Osteoblast (primary cell): ENCODE data around the gene SBF1. TPM values are rescaled to one million over a fixed set of nuclear protein-coding genes. Genes with fewer than 3 reads are reported as not detected.
"Not testable (repeated sequence)": the region's sequence is repeated elsewhere in the genome, so short reads cannot be mapped to it uniquely, and the experiment has no call there.

Source experiments
- DNase-seq: peaks from one replicate; pipeline ENCODE4 v3.0.0; 2011; ENCODE audit warnings: low spot score, mixed read lengths; ENCODE audit not compliant: insufficient read length; ENCODE audit errors: missing footprints
- H2AFZ ChIP-seq: 2 replicates; pipeline ENCODE4 v1.6.0; 2011; ENCODE audit warnings: mild to moderate bottlenecking, low read length
- H3K27ac ChIP-seq: 2 replicates; pipeline ENCODE4 v1.5.1; 2011; ENCODE audit warnings: mild to moderate bottlenecking, low read depth, low read length, moderate library complexity
- H3K27me3 ChIP-seq: 2 replicates; pipeline ENCODE4 v1.6.0; 2012; ENCODE audit warnings: mild to moderate bottlenecking, control low read depth, inconsistent platforms, low read length, moderate library complexity; ENCODE audit not compliant: insufficient read depth
- H3K36me3 ChIP-seq: 2 replicates; pipeline ENCODE4 v1.5.1; 2011; ENCODE audit warnings: mild to moderate bottlenecking, low read length, control low read depth, moderate library complexity; ENCODE audit not compliant: insufficient read depth
- H3K4me1 ChIP-seq: 2 replicates; pipeline ENCODE4 v1.5.1; 2011; ENCODE audit warnings: mild to moderate bottlenecking, low read length, control low read depth, moderate library complexity; ENCODE audit not compliant: insufficient read depth
- H3K4me2 ChIP-seq: 2 replicates; pipeline ENCODE4 v1.6.0; 2011; ENCODE audit warnings: mild to moderate bottlenecking, low read length; ENCODE audit not compliant: insufficient read depth
- H3K4me3 ChIP-seq: fragments of 200-600 bp; sonication (generic); 3 replicates; pipeline ENCODE4 v1.5.1; 2012; ENCODE audit warnings: mild to moderate bottlenecking, low read length, inconsistent platforms; ENCODE audit not compliant: insufficient read depth
- H3K79me2 ChIP-seq: 2 replicates; pipeline ENCODE4 v1.6.0; 2012; ENCODE audit warnings: mild to moderate bottlenecking, low read length, control low read depth, inconsistent platforms; ENCODE audit not compliant: insufficient read depth
- H3K9me3 ChIP-seq: 2 replicates; pipeline ENCODE4 v1.5.1; 2011; ENCODE audit warnings: low read depth, low read length, control low read depth
- H4K20me1 ChIP-seq: 2 replicates; pipeline ENCODE4 v1.6.0; 2012; ENCODE audit warnings: mild to moderate bottlenecking, low read length, control low read depth; ENCODE audit not compliant: insufficient read depth
- total RNA-seq: library from RNA; depleted of rRNA; stranded (reverse); fragments of >200 nt; gene quantifications from 2 replicates; pipeline ENCODE4 v1.2.3, GENCODE V29; 2012
- TF ChIP-seq, protein P1 (sequence below): IDR thresholded peaks from 2 replicates; pipeline ENCODE4 v1.5.1; 2011; ENCODE audit warnings: mild to moderate bottlenecking, low read depth, low read length, moderate library complexity; ENCODE audit errors: extremely low read depth

The SBF1 gene
- total RNA-seq, 1 donor = 93.0 TPM

DNA sequence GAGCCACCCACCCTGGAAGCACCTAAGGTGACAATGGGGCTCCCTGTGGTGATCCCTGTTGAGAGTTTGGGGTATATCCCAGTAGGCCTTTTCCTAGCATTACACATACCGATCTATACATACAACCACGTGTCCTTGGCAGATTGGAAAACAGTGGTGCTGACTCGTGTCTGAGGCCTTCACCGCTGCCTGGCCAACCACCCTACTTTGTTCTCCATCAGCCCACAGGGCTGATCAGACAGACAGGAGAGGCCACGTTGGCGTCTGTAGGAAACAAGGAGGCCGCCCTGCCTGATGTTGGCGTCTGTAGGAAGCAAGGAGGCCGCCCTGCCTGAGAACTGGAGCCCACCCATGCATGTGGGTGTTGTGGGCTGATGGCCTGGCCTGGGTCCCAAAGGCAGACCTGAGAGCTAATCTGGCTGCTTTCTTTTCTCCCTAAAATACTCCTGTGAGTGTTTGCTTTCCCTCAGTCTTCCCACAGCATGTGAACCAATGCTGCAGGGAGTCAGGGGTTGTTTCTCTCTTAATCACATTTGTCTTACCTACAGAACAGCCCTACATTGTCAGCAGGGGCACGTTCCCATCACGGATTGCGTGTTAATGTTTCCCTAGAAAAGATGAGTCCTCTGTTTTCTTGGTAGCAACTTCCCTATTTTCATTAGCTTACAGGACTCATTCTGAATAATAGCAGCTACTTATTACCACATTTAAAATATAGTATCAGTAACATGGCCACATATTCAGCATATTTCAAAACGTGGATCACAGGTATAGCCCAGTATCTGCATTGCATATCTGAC, 57.2 kb downstream of the SBF1 start:
- Histone ChIP-seq H3K79me2 (no peaks in the 10 kb centered on the region), H3K36me3 (peaks cover 78% of the 10 kb centered on the region), H3K4me3 (no peak overlapping the region), H3K27ac (no peak overlapping the region), H2AFZ (no peak overlapping the region), H3K4me1 (no peaks in the 10 kb centered on the region), H4K20me1 (peaks cover 3% of the 10 kb centered on the region), H3K4me2 (no peak overlapping the region), H3K9me3 (no peaks in the 10 kb centered on the region), H3K27me3 (no peaks in the 10 kb centered on the region)
- peak; percentile 67 for DNase-seq
- TF ChIP-seq, protein P1, sequence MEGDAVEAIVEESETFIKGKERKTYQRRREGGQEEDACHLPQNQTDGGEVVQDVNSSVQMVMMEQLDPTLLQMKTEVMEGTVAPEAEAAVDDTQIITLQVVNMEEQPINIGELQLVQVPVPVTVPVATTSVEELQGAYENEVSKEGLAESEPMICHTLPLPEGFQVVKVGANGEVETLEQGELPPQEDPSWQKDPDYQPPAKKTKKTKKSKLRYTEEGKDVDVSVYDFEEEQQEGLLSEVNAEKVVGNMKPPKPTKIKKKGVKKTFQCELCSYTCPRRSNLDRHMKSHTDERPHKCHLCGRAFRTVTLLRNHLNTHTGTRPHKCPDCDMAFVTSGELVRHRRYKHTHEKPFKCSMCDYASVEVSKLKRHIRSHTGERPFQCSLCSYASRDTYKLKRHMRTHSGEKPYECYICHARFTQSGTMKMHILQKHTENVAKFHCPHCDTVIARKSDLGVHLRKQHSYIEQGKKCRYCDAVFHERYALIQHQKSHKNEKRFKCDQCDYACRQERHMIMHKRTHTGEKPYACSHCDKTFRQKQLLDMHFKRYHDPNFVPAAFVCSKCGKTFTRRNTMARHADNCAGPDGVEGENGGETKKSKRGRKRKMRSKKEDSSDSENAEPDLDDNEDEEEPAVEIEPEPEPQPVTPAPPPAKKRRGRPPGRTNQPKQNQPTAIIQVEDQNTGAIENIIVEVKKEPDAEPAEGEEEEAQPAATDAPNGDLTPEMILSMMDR = no peak

DNA sequence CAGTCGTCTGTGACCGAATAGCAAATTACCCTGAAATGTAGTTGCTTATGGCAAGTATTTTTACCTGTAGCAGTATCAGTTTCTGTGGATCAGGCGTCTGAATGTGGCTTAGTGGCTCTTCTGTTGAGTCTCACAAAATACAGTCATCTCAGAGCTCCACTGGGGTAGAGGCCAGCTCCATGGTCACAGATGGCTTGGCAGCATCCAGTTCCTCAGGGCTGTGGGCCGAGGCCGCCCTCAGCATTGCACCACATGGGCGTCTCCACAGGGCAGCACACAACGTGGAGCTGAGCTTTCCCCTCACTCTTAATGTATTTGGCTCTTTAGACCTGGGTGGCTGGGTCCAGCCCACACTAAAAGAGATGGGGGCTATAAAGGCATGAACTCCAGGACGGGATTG, 57.8 kb downstream of the SBF1 start:
- Histone ChIP-seq H3K4me3 (no peak overlapping the region), H3K4me1 (peaks cover 1% of the 10 kb centered on the region), H2AFZ (no peak overlapping the region), H3K4me2 (no peak overlapping the region), H4K20me1 (peaks cover 3% of the 10 kb centered on the region), H3K36me3 (peaks cover 73% of the 10 kb centered on the region), H3K27ac (no peak overlapping the region), H3K79me2 (no peaks in the 10 kb centered on the region), H3K27me3 (no peaks in the 10 kb centered on the region), H3K9me3 (no peaks in the 10 kb centered on the region)
- DNase-seq = peak; percentile 37
- TF ChIP-seq, protein P1 = no peak

DNA sequence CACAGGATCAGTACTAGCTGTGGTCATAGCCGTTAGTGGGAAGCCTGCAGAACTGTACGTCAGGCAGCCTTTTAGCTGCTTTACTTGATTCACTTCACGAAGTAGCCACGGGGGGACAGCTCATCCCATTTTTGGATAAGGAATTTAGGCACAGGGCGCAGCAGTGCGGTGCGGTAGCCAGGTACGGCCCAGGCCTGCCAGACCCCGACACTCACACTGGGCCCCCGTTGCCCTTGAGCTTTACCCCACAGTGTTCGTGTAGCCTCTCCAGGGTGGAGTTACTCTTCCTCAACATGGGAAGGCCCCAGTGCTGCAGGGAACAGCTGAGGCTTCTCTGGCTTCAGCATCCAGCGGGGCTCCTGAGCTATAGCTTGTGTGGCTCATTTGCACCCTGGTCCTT, 59.4 kb downstream of the SBF1 start:
- TF ChIP-seq, protein P1 = no peak
- Histone ChIP-seq H3K79me2 (no peaks in the 10 kb centered on the region), H3K4me3 (no peak overlapping the region), H3K9me3 (no peaks in the 10 kb centered on the region), H2AFZ (no peak overlapping the region), H4K20me1 (peaks cover 3% of the 10 kb centered on the region), H3K36me3 (peaks cover 63% of the 10 kb centered on the region), H3K27ac (no peak overlapping the region), H3K27me3 (no peaks in the 10 kb centered on the region), H3K4me1 (peaks cover 3% of the 10 kb centered on the region), H3K4me2 (no peak overlapping the region)
- peak; percentile 1 for DNase-seq

DNA sequence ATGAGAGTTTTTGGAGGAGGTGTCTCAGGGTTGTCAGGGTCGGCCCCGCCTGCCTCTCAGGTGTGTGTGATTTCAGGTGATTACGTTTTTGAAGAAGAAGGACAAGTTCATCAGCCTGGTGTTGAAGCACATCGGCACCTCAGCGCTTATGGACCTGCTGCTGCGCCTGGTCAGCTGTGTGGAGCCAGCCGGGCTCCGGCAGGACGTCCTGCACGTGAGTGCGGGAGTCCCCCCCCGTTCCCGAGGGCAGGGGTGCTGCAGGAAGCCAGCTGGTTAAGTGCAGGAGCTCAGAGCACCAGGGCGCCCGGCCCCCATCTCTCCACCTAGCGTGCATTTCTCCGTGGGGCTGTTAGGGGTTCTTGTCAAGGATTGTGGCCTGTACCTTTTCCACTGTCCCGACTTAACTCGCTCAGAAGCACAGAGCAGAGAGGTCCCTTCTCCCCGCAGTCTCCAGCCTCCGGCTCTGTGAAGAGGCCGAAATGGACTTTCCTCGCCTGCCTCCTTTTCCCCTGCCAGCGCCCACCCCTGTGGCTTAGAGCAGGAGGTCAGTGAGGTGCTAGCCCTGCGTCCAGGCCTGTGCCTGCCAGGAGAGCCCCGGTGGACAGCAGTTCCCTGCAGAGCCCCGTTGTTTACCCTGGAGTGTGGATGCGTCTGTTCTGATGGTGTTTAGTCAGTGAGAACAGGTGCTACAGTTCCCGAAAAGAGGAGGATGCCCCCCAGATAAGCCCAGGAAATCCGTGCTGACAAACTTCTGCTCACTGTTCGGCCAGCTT, 60.2 kb downstream of the SBF1 start:
- Histone ChIP-seq H3K4me2 (no peak overlapping the region), H3K4me1 (peaks cover 3% of the 10 kb centered on the region), H3K4me3 (no peak overlapping the region), H3K79me2 (no peaks in the 10 kb centered on the region), H3K27ac (no peak overlapping the region), H3K27me3 (no peaks in the 10 kb centered on the region), H4K20me1 (peaks cover 3% of the 10 kb centered on the region), H3K36me3 (peaks cover 57% of the 10 kb centered on the region), H2AFZ (no peak overlapping the region), H3K9me3 (no peaks in the 10 kb centered on the region)
- TF ChIP-seq, protein P1 = no peak
- DNase-seq = peak; percentile 23

DNA sequence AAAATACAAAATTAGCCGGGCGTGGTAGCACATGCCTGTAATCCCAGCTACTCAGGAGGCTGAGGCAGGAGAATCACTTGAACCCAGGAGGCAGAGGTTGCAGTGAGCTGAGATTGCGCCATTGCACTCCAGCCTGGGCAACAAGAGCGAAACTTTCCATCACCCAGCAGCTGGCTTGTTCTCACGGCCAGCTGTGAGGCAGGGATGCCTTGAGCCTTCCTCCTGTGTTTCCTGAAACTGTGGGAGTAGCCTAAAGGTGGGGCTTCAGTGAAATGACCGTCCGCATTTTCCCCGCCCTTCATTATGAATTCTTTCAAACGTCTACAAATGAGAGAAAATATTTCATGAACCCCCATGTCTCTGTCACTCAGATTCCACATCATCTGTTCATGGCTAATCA, 65.9 kb downstream of the SBF1 start:
- H3K27ac ChIP-seq, H3K9me3 ChIP-seq, H2AFZ ChIP-seq, H3K27me3 ChIP-seq, H3K4me1 ChIP-seq, DNase-seq, H4K20me1 ChIP-seq, H3K4me3 ChIP-seq, H3K4me2 ChIP-seq, H3K79me2 ChIP-seq: not testable (repeated sequence)
- H3K36me3 ChIP-seq = peaks cover 24% of the 10 kb centered on the region
